ENCODE data around the gene KCTD16.

The KCTD16 gene

DNA sequence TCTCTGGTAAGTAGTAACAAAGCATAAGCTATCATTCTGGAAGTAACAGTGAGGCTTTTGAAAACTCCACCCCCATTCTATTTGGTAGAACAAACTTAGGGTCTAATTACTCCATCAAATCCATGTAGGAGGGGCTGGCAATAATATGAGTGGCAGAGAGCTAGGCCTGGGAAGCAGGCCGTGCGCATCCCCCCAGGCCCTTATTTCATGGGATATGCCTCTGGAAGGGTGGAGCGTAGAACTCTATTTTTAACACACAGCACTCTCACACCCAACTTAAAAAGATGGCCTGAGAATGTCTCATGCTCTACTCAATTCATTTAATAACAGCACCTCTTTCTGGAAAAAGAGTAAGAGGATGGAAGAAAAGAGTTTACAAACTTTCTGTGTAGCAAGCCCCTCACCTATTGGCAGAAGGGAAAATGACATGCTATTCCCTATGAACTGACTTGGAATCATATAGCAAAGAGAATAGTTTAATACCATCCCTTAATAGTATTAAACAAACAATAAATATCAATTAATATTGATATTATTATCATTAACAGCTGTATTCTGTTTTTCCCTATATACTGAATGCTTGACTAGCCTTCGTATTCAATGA, 233.2 kb downstream of the KCTD16 start:
- no peak for DNase-seq (ENCODE audit: low read depth in 2 of 2)
- TF ChIP-seq, protein P1, sequence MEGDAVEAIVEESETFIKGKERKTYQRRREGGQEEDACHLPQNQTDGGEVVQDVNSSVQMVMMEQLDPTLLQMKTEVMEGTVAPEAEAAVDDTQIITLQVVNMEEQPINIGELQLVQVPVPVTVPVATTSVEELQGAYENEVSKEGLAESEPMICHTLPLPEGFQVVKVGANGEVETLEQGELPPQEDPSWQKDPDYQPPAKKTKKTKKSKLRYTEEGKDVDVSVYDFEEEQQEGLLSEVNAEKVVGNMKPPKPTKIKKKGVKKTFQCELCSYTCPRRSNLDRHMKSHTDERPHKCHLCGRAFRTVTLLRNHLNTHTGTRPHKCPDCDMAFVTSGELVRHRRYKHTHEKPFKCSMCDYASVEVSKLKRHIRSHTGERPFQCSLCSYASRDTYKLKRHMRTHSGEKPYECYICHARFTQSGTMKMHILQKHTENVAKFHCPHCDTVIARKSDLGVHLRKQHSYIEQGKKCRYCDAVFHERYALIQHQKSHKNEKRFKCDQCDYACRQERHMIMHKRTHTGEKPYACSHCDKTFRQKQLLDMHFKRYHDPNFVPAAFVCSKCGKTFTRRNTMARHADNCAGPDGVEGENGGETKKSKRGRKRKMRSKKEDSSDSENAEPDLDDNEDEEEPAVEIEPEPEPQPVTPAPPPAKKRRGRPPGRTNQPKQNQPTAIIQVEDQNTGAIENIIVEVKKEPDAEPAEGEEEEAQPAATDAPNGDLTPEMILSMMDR (IDR thresholded peaks at IDR 0.05; ENCODE audit: low read depth, low read length) = no peak
- H3K4me3 ChIP-seq (replicated peaks in 1 of 2; ENCODE audit: low read depth in 2 of 2, low read length in 2 of 2) = no peak overlapping the region

DNA sequence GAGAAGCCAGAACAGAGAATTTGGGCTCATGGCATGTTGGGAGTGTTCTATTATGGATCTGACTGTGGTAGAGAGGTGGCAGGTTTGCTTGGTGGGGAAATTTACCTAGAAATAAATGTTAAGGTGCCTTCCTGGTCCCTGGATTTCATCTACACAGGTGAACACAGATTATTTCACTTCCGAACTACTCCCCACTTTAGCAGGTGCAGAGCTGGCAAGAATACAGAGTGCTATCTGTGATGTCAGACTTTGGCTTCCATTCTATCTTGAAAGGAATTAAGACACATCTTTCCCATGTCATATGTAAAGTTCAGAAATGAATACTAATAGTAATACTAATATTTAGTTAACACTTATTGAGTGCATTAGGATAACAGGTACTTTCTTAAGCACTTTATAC, 234.0 kb downstream of the KCTD16 start:
- DNase-seq (ENCODE audit: low read depth in 2 of 2) = no peak
- no peak overlapping the region for H3K4me3 ChIP-seq (replicated peaks in 1 of 2; ENCODE audit: low read depth in 2 of 2, low read length in 2 of 2)
- TF ChIP-seq, protein P1 (IDR thresholded peaks at IDR 0.05; ENCODE audit: low read depth, low read length) = no peak

DNA sequence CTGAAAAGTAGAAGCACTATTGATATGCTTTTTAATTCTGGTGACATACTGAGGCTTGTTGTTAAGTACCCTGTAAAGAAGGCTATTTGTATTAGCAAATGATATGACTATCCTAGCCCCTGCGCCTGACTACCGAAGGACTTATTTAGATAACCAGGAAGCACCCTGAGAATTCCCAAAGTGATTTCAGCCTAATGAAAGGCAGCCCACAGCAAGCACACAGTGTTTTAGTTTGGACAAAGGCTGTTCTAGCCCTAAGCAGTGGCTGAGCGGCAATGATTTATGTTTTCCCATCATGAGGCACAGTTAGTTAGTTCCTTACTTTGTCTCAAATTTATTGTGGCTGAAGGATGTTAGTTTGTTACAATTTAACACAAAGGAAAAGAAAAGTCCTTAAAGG, 235.3 kb downstream of the KCTD16 start:
- TF ChIP-seq, protein P1 (IDR thresholded peaks at IDR 0.05; ENCODE audit: low read depth, low read length) = no peak
- no peak for DNase-seq (ENCODE audit: low read depth in 2 of 2)
- no peak overlapping the region for H3K4me3 ChIP-seq (replicated peaks in 1 of 2; ENCODE audit: low read depth in 2 of 2, low read length in 2 of 2)

DNA sequence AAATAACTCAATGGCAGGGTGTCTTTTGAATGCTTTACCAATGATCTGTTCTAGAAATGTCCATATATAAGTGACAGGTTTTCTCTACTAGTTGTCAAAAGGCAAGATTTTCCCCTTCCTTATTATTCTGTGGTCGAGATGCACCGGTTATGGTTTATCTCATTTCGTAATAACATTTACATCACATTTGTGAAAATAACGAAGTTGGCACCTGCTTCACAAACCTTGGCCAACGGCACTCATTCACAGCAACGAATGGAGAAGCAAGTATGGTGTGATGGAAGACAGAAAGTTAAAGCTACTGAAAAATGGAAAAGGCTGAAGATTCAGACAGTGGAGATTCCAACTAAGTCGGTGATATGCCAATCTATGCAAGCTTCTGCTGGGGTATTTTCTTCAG, 235.8 kb downstream of the KCTD16 start:
- no peak for DNase-seq (ENCODE audit: low read depth in 2 of 2)
- TF ChIP-seq, protein P1 (IDR thresholded peaks at IDR 0.05; ENCODE audit: low read depth, low read length) = no peak
- H3K4me3 ChIP-seq (replicated peaks in 1 of 2; ENCODE audit: low read depth in 2 of 2, low read length in 2 of 2) = no peak overlapping the region

DNA sequence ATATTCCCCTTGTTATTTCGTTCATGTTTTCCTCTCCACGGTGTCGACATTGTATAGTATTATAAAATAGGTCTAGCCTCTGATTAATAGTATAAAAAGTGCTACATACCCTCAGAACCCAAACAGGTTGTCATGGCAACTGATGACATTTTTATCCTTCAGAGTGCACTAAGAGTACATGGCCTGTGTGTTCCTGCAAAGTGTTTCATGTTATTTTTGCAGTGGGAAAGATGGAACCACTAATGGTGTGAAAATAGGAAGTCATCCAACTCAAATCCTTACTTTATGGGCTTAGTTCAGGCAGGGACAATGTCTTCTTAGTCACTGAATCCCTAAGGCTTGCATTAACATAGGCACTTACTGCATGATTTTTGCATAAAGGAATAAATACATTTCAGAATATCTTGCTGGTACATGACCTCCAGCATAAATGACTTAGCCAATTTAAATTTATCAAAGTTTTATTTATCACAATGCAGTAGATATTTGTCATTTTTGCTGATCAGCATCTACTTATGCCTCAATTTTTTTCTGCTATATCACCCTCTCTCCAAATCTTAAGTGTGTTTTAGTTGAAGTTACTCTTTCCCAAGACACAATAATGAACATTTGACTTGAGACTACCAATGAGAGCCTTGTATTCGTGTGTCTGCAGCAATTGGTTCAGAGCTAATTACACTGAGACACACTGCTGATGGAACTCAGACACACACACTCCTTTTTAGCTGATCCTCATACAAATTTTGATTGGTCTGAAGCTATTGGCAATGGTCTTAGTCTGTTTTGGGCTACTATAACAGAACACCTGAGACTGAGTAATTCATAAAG, 243.7 kb downstream of the KCTD16 start:
- TF ChIP-seq, protein P1 (IDR thresholded peaks at IDR 0.05; ENCODE audit: low read depth, low read length) = no peak
- no peak for DNase-seq (ENCODE audit: low read depth in 2 of 2)

DNA sequence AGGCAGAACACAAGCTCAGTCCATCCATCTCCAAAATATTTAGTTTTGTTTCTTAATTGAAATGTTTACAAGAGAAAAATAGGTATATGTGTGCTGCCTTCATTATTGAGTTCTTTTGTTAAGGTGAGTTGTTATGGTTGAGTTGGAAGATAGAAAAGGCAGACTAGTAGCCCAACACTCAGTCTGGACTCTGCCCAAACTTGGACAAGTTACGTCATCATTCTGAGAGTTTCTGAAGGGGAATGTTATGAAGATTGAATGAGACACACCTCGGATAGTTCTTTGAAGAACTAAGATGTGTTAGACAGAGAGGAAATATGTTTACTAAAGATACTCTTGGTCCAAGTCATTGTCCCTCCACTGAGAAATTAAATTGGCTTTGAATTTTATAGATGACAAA, 245.5 kb downstream of the KCTD16 start:
- TF ChIP-seq, protein P1 (IDR thresholded peaks at IDR 0.05; ENCODE audit: low read depth, low read length) = no peak
- H3K4me3 ChIP-seq (replicated peaks in 1 of 2; ENCODE audit: low read depth in 2 of 2, low read length in 2 of 2) = no peak overlapping the region
- no peak for DNase-seq (ENCODE audit: low read depth in 2 of 2)

More for the DNA sequence above, 243.7 kb downstream of the KCTD16 start:
- no peak overlapping the region for H3K4me3 ChIP-seq (replicated peaks in 1 of 2; ENCODE audit: low read depth in 2 of 2, low read length in 2 of 2)
